ENCODE measurements around the gene LACC1.

- TF ChIP-seq EZH2 (IDR thresholded peaks at IDR 0.05; ENCODE audit: borderline replicate concordance, low read depth, low read length, poor library complexity, severe bottlenecking) (no peak), CTCF (conservative IDR thresholded peaks at IDR 0.05; ENCODE audit: low read depth, low read length) (no peak)
Measured at GRCh38 chr13:43910856-43911255, 31.2 kb downstream of the LACC1 start.

All from A673 (cell line).